OCI-LY7 (cell line): ENCODE measurements around the gene IPCEF1.

ENCODE experiments used
- EZH2phosphoT487 ChIP-seq: fragments of 200-600 bp; sonication (generic); IDR thresholded peaks from 2 replicates; pipeline ENCODE4 v1.6.1; 2018; ENCODE audit warnings: low read depth, borderline replicate concordance, mild to moderate bottlenecking, mixed run types, antibody characterized with exemption, low read length, moderate library complexity, mixed read lengths
- TF ChIP-seq, protein P1 (sequence below): fragments of 200-600 bp; sonication (generic); conservative IDR thresholded peaks from 2 replicates; pipeline ENCODE4 v1.5.1; 2014; ENCODE audit warnings: mild to moderate bottlenecking, antibody characterized with exemption, low read length, moderate library complexity, mixed read lengths

DNA sequence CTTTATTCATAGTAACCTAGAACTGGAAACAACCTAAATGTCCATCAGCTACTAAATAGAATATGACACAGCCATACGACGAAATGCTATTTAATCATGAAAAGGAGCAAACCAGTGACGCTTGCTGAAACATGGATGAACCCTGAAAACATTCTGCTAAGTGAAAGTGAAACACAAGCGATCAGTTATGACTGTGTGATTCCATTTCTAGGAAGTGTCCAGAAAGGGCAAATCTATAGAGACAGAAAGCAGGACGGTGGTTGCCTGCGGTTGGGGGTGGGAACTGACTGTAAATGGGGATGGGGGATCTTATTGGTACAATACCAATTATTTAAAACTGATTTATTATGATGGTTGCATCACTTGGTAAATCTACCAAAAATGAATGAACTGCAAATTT, 126.8 kb downstream of the IPCEF1 start:
- no peak for TF ChIP-seq EZH2phosphoT487
- TF ChIP-seq, protein P1, sequence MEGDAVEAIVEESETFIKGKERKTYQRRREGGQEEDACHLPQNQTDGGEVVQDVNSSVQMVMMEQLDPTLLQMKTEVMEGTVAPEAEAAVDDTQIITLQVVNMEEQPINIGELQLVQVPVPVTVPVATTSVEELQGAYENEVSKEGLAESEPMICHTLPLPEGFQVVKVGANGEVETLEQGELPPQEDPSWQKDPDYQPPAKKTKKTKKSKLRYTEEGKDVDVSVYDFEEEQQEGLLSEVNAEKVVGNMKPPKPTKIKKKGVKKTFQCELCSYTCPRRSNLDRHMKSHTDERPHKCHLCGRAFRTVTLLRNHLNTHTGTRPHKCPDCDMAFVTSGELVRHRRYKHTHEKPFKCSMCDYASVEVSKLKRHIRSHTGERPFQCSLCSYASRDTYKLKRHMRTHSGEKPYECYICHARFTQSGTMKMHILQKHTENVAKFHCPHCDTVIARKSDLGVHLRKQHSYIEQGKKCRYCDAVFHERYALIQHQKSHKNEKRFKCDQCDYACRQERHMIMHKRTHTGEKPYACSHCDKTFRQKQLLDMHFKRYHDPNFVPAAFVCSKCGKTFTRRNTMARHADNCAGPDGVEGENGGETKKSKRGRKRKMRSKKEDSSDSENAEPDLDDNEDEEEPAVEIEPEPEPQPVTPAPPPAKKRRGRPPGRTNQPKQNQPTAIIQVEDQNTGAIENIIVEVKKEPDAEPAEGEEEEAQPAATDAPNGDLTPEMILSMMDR = no peak
